ENCODE measurements around the gene GRIA4. TPM values are rescaled to one million over a fixed set of nuclear protein-coding genes. Genes with fewer than 3 reads are reported as not detected.

Gene GRIA4
- total and polyA plus RNA-seq, 2 of the 13 experiments (the other 11 are each of a cell fraction or from before 2014, with no cell fraction given): not detected

- no peak for TF ChIP-seq SALL2 (CRISPR knock-in tag; IDR thresholded peaks at IDR 0.05)
- TF ChIP-seq SNAI1 (CRISPR knock-in tag; IDR thresholded peaks at IDR 0.05; ENCODE audit: borderline replicate concordance): no peak
- no peak for TF ChIP-seq ZNF281 (CRISPR knock-in tag; IDR thresholded peaks at IDR 0.05; ENCODE audit: borderline replicate concordance)
- no peak for TF ChIP-seq ZIK1 (CRISPR knock-in tag; IDR thresholded peaks at IDR 0.05; ENCODE audit: borderline replicate concordance, low read depth)
- TF ChIP-seq ZNF207 (IDR thresholded peaks at IDR 0.05; ENCODE audit: borderline replicate concordance): no peak
- TF ChIP-seq ZSCAN5A (CRISPR knock-in tag; IDR thresholded peaks at IDR 0.05; ENCODE audit: borderline replicate concordance): no peak
- no peak for TF ChIP-seq ZBTB2 (CRISPR knock-in tag; IDR thresholded peaks at IDR 0.05; ENCODE audit: low read depth)
- no peak for TF ChIP-seq YEATS2 (CRISPR knock-in tag; IDR thresholded peaks at IDR 0.05; ENCODE audit: borderline replicate concordance)
- no peak for TF ChIP-seq HBP1 (CRISPR knock-in tag; IDR thresholded peaks at IDR 0.05; ENCODE audit: low read depth)
- no peak for TF ChIP-seq MBNL3 (CRISPR knock-in tag; conservative IDR thresholded peaks at IDR 0.05)
- no peak for TF ChIP-seq ZNF773 (CRISPR knock-in tag; IDR thresholded peaks at IDR 0.05; ENCODE audit: borderline replicate concordance)
- TF ChIP-seq SRSF4 (IDR thresholded peaks at IDR 0.05; ENCODE audit: low read depth, low read length, poor library complexity, severe bottlenecking): no peak
Measured at GRCh38 chr11:105840391-105840790, 230.5 kb downstream of the GRIA4 start (continued).
